Sciatic nerve (tissue), 2 donors: ENCODE measurements around the gene SCN3B. TPM values are rescaled to one million over a fixed set of nuclear protein-coding genes. Genes with fewer than 3 reads are reported as not detected.

Source experiments
- ATAC-seq: fragments of 200-7000 bp; cut with Tn5 transposase; one replicate; pipeline ENCODE4 v1.9.1; 2020; ENCODE audit warnings: mild to moderate bottlenecking, moderate library complexity
- DNase-seq: peaks from one replicate; pipeline ENCODE4 v3.0.0-alpha.2; 2020; ENCODE audit warnings: low spot score
- intact Hi-C: fragments of 100-400 bp; cut with DNase I; formaldehyde crosslinking; loops from one replicate; pipeline ENCODE4 v1.14.2; 2022
- total RNA-seq: library from RNA; stranded (reverse); fragmentation: NEBNext Ultra II Directional; extraction: Animal tissue kit (Norgen Biotek cat#: 25700); gene quantifications from one replicate; pipeline ENCODE4 v1.2.1, GENCODE V29; 2021
- donor health status: DM: no; HTN: no; CAD: no.
- donor health status: DM: no; HTN: no; CAD: no.

The SCN3B gene
- 1.2 TPM for total RNA-seq

DNA sequence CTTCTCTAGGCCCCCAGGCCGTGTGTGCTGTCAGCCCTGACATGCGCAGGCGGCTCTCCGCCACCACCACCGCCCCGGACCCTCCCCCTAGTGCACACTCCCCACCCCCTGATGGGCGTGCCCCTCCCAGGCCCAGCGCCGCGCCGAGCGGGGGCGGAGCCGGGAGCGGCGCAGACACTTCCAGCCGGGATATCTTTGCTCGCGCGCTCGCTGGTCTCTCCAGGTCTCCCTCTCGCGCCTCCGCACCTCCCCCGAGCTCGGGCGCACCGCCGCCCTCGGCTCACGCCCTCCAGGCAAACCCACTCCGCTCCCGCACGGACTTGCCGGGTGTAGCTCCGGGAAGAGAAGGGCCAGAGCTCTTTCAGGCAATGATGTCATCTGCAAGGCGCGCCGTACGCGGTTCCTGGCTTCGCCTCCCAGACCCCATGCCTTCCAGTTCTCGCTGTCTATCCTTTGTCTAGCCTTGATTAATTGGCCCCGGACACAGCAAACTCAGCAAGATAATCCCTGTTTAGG, at the start of gene SCN3B:
TSS of gene SCN3B (minus strand) at position 59 of the 516 bp plus-strand sequence. CDS start 823 bp downstream, outside the sequence.
- ATAC-seq: peak; percentile 78
- intact Hi-C loops: no loop called here
- peak; percentile 64 for DNase-seq

DNA sequence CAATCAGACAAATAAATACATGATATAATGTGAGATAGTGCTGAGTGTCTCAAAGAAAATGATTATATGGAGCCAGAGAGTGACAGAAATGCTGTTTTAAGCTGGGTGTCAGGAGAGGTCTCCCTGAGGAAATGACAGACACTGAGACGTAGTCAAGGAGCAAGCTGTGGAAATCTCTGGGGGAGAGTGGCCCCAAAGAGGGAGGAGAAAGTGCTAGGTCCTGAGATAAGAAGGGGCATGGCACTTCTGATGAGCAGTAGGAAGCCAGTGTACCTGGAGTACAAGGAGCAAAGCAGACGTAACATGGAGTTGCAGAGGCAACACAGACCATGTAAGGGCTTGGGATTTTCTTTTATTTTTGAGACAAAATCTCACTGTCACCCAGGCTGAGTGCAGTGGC, 48.3 kb upstream of the SCN3B start:
- ATAC-seq (no peak), DNase-seq (no peak)
- intact Hi-C loops: no loop called here

- ATAC-seq (no peak), DNase-seq (no peak)
- intact Hi-C loops: no loop called here
Measured at GRCh38 chr11:123702139-123702538, 47.7 kb upstream of the SCN3B start.

DNA sequence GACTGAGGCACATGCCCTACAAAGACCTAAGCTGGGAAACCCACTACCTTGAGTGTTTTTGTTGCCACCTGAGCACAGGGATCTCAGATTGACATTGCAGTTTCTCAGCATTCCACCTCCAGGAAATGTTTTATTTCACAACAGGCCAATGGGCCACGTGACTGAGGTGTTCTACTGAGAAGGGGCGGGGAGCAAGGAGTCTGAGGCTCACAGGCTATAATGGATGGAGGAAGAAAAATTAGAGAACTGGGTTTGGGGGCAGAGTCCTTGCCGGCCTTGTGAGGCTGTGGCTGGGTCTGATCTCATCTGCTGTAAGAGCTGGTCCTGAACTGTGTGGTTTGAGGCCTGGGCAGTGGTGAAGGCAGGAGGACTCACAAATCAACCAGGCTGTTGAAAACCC, 46.3 kb upstream of the SCN3B start:
- no peak for DNase-seq
- ATAC-seq: no peak
- intact Hi-C loops: no loop called here

DNA sequence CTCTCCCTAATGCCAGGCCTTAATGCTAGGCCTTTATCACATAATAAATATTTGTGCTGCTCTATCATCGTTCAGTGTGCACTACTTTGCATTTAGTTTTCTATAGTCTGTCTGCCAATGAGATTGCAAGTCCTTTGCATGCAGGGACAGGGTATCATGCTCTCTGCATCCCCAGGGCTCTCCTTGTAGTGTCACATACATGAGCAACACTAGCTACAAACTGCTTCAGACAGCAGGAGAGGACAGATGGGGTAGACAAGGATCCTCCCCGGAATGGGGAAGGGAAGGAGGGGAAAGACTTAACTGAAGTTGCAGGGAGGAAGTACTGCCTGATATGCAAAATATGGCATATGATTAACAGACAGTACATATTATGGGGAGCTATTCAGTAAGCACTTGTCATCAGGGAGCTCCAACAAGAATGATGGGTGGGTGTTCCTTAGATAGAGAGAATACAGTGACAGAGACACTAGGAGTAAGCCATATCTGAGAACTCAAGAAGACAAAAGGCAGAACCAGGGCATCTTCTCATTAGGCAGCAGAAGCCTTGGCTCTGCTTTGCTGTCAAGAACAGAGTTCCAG, 44.2 kb upstream of the SCN3B start:
- DNase-seq (no peak), ATAC-seq (no peak)
- intact Hi-C loops: no loop called here

DNA sequence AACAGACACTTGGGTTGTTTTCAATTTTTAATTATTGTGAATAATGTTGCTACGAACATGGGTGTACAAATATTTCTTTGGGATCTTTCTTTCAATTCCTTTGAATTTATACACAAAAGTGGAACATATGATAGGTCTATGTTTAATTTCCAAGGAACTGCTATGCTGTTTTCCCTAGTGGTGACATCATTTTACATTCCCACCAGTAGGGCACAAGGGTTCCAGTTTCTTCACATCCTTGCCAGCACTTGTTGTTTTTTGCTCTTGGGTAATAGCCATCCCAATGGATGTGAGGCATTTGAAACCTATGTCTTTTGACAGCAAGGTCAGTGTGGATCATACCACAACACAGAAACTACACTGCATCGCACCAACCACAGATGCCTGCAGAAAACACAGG, 41.8 kb upstream of the SCN3B start:
- ATAC-seq: no peak
- DNase-seq: no peak
- intact Hi-C loops: no loop called here

- no peak for ATAC-seq
- intact Hi-C loops: no loop called here
- DNase-seq: no peak
Measured at GRCh38 chr11:123695231-123695630, 40.8 kb upstream of the SCN3B start.

- no peak for ATAC-seq
- intact Hi-C loops: no loop called here
- DNase-seq: no peak
Measured at GRCh38 chr11:123694551-123694950, 40.1 kb upstream of the SCN3B start.

DNA sequence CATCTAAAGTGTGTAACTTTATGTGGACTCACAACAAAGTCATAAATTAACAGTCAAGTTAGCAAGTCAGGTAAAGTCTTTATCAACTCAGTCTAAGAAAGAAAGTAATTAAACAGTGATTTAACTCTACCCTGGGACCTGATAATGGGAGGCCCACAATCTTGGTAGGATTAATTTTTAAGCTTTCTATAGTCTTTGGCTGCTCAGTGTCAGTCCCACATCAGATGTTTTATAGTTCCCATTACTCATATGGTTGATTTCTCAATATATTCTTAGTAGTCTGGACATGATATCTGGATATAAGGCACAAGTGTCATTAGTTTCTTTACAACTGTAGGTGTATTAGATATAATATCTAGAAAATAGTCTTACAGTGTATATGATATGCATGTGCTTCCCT, 38.5 kb upstream of the SCN3B start:
- DNase-seq (no peak), ATAC-seq (no peak)
- intact Hi-C loops: no loop called here

GRCh38 chr11:123690485-123690884, 36.1 kb upstream of the SCN3B start:
- no peak for DNase-seq
- intact Hi-C loops: no loop called here
- no peak for ATAC-seq

- intact Hi-C loops: no loop called here
- DNase-seq (no peak), ATAC-seq (no peak)
Measured at GRCh38 chr11:123684601-123685000, 30.2 kb upstream of the SCN3B start.

GRCh38 chr11:123683428-123684170, 29.2 kb upstream of the SCN3B start:
- DNase-seq: no peak
- intact Hi-C loops: no loop called here

GRCh38 chr11:123682696-123683410, 28.4 kb upstream of the SCN3B start:
- no peak for ATAC-seq
- no peak for DNase-seq
- intact Hi-C loops: no loop called here

More at GRCh38 chr11:123683428-123684170, 29.2 kb upstream of the SCN3B start:
- ATAC-seq: no peak

- intact Hi-C loops: no loop called here
- DNase-seq: no peak
- no peak for ATAC-seq
Measured at GRCh38 chr11:123681030-123681429, 26.6 kb upstream of the SCN3B start.

DNA sequence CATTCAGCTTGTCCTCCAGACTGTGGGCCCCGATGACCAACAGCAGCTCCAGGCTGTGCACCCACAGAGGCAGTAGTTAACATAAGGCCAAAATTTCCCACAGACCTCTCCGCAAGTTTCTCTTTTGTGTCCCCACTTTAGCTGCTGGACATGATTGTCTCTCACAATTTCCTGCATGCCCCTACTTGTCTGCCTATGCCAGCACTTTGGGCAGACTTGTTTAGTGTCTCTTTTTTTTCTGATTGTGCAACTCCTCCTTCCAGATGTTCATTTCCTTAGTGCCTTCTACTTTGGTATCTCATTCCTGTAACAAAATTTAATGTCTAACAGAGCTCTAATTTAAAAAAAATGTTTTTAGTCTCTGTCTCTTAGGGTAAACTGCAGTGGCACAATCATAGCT, 23.8 kb upstream of the SCN3B start:
- intact Hi-C loops: no loop called here
- no peak for DNase-seq
- no peak for ATAC-seq

GRCh38 chr11:123677510-123677909, 23.1 kb upstream of the SCN3B start:
- ATAC-seq (no peak), DNase-seq (no peak)
- intact Hi-C loops: no loop called here

DNA sequence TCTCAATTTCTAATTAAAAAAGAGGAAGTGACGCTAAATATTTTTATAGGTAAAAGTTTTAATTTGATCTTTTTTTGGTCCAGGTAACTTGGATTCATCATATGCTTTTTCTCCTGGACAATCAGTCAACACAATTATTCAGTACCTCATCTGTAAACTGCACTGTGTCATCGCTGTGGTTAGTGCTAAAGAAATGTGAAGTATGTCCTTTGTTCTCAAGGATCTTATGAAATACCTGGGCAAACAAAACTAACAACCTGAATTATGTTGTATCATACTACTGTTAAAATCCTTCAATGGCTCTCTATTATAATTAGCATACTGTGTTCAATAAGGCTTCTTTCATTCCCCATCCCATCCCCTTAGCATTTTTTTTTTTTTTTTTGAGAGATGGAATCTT, 19.9 kb upstream of the SCN3B start:
- no peak for ATAC-seq
- no peak for DNase-seq
- intact Hi-C loops: no loop called here

DNA sequence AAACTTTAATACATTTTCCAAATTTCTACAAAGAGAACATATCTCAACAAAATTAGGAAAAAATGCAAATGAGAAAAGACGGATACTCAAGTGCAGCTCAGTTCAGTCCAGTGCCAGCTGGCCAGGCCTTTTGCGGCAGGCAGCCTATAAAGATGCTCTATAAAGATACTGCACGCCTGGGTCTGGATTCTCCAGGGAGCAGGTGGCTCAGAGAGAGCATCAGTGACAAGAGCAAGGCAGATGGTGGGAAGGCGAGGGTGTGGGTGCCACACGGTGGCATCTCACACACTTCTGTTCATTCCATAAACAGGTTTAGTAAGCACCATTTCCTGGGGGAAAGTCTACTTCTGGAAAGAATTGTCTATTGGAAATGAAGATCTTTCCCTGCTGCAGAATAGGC, 18.1 kb upstream of the SCN3B start:
- DNase-seq: no peak
- intact Hi-C loops: no loop called here
- no peak for ATAC-seq

- intact Hi-C loops: no loop called here
- ATAC-seq: no peak
- DNase-seq: no peak
Measured at GRCh38 chr11:123671534-123671933, 17.1 kb upstream of the SCN3B start.

GRCh38 chr11:123670081-123670480, 15.7 kb upstream of the SCN3B start:
- intact Hi-C loops: no loop called here
- ATAC-seq (no peak), DNase-seq (no peak)
